Testis (tissue), 5 donors: ENCODE results near the gene ALDH1L1. TPM values are rescaled to one million over a fixed set of nuclear protein-coding genes. Genes with fewer than 3 reads are reported as not detected.

Experiments
- DNase-seq: peaks from one replicate; pipeline ENCODE4 v3.0.0-alpha.2; 2019
- H3K27ac ChIP-seq, 2 donors: fragments of 200-600 bp; sonication (generic); one replicate each; pipeline ENCODE4 v1.5.1; 2019
- H3K27me3 ChIP-seq: fragments of 200-600 bp; sonication (generic); one replicate; pipeline ENCODE4 v1.5.1; 2019
- H3K36me3 ChIP-seq: fragments of 200-600 bp; sonication (generic); one replicate; pipeline ENCODE4 v1.5.1; 2017; ENCODE audit warnings: low read depth; ENCODE audit errors: missing control alignments
- H3K4me1 ChIP-seq: fragments of 200-600 bp; sonication (generic); one replicate; pipeline ENCODE4 v1.5.1; 2019
- H3K4me3 ChIP-seq, 2 donors: fragments of 200-600 bp; sonication (generic); one replicate each; pipeline ENCODE4 v1.5.1; 2017 to 2019
- H3K9me3 ChIP-seq: fragments of 200-600 bp; sonication (generic); one replicate; pipeline ENCODE4 v1.5.1; 2017
- POLR2A ChIP-seq: fragments of 450-650 bp; IDR thresholded peaks from one replicate; pipeline ENCODE4 v1.6.1; 2017; ENCODE audit warnings: antibody characterized with exemption, mild to moderate bottlenecking, moderate library complexity
- WGBS, 2 donors: methylation state at CpG; one replicate each; pipeline ENCODE4 v1.1.5; 2018; 5-methylcytosine and 5-hydroxymethylcytosine counted together
- intact Hi-C: fragments of 100-400 bp; cut with DNase I; formaldehyde crosslinking; loops from one replicate; pipeline ENCODE4 v1.15.1; 2023; ENCODE audit warnings: low total_unique reads
- long read RNA-seq, 2 donors: transcript quantifications; one replicate each; lab custom pipeline, GENCODE V29; 2026
- polyA plus RNA-seq: library from polyadenylated mRNA; stranded (reverse); fragments of 350-450 nt; fragmentation: Illumina TruSeq; extraction: RNeasy Lipid Tissue Mini Kit (QIAGEN cat#74804); gene quantifications from one replicate; pipeline ENCODE4 v1.2.3, GENCODE V29; 2014; ENCODE audit warnings: low read depth, low replicate concordance; ENCODE audit not compliant: insufficient read depth
- total RNA-seq, 2 donors: library from RNA; depleted of rRNA; stranded (reverse); fragments of >200 nt; gene quantifications; one replicate each; pipeline ENCODE4 v1.2.3, GENCODE V29; 2016
- TF ChIP-seq, protein P1 (sequence below), 3 experiments: fragments of 450-650 bp in 2 of 3; fragments of 200-600 bp in 1 of 3; sonication (generic) in 1 of 3; IDR thresholded peaks; one replicate each; pipeline ENCODE4 v1.5.1; 2016 to 2019; ENCODE audit warnings: antibody characterized with exemption in 3 of 3, mild to moderate bottlenecking in 2 of 3, moderate library complexity in 1 of 3

The ALDH1L1 gene
- 10 to 100 TPM; 67.5 to 73.8 TPM for total RNA-seq
- 19.6 TPM for polyA plus RNA-seq
- long read RNA-seq, donor 1, result 0 reads
- long read RNA-seq, donor 2, partial matches to known transcripts, result 0 of 1 reads
- long read RNA-seq, donor 2, other reads (novel, unspliced or antisense), result 0 of 1 reads

DNA sequence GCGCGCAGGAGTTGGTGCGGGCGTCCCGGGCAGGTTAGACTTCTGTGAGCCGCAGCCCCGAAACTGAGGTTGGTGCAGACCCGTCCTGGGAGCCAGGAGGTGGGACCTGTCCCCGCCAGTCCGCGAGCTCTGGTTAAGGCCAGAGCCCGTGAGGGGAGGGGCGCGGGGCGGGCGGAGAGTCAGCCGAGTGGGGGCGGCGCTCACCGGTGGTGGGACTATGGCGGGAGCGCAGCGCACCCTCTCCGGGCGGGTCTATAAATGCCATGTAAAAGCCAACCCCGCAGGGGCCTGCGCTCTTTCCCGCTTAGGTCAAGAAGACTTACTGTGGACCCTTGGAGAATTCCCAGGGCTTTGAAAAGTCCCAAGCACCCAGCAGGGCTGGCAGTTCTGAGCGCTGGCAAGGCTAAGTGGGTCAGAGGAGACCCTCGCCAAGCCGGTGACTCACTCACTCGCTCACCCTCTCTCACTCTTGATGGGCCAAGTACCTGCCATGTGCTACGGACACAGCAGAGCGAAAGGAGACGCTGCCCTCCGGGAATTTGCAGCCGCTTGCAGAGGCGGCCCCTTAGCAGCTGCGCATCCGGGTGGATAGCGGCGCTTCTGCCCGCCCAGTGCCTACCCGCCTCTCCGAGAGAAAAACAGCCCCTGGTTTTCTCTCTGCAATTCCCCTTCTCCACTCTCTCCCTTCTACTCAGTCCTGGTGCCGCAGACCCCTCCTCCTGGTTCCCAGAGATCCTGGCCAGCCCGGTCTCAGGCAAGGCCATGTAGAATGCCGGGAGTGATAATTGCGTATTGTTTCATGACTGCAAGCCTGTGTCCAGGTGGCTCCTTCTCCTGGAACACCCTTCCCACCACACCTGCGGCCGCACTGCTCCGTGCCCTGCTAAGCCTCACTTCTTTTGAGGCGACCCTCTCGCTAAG, at the start of gene ALDH1L1:
Gene ALDH1L1 (minus strand): TSS at position 110 of the 921 bp plus-strand sequence. CDS start 19,607 bp downstream, outside the sequence.
- H3K36me3 ChIP-seq, result no peaks in the 10 kb centered on the region
- H3K27ac ChIP-seq, result peak within 1 kb of the TSS; percentile 86 to 88
- H3K4me1 ChIP-seq, result peaks cover 24% of the 10 kb centered on the region
- 9 to 42% methylated on average over 17 to 44 of the region's 54 CpGs for WGBS, 2 donors
- H3K27me3 ChIP-seq, result no peaks in the 10 kb centered on the region
- H3K4me3 ChIP-seq, result peak within 1 kb of the TSS; percentile 62 to 86
- intact Hi-C loops, result no loop called here
- TF ChIP-seq, protein P1, sequence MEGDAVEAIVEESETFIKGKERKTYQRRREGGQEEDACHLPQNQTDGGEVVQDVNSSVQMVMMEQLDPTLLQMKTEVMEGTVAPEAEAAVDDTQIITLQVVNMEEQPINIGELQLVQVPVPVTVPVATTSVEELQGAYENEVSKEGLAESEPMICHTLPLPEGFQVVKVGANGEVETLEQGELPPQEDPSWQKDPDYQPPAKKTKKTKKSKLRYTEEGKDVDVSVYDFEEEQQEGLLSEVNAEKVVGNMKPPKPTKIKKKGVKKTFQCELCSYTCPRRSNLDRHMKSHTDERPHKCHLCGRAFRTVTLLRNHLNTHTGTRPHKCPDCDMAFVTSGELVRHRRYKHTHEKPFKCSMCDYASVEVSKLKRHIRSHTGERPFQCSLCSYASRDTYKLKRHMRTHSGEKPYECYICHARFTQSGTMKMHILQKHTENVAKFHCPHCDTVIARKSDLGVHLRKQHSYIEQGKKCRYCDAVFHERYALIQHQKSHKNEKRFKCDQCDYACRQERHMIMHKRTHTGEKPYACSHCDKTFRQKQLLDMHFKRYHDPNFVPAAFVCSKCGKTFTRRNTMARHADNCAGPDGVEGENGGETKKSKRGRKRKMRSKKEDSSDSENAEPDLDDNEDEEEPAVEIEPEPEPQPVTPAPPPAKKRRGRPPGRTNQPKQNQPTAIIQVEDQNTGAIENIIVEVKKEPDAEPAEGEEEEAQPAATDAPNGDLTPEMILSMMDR (IDR thresholded peaks at IDR 0.05), result no peak
- TF ChIP-seq POLR2A, result no peak
- H3K9me3 ChIP-seq, result no peaks in the 10 kb centered on the region
- DNase-seq, result peak; percentile 87

GRCh38 chr3:126226374-126226773, 46.0 kb upstream of the ALDH1L1 start:
- Histone ChIP-seq H3K36me3 (no peaks in the 10 kb centered on the region), H3K4me3 (no peak overlapping the region), H3K27me3 (no peaks in the 10 kb centered on the region), H3K9me3 (no peaks in the 10 kb centered on the region), H3K27ac (no peak overlapping the region), H3K4me1 (no peaks in the 10 kb centered on the region)
- 27 to 89% methylated on average over 1 of the region's 1 CpG for WGBS, 2 donors
- DNase-seq, result no peak
- intact Hi-C loops, result no loop called here
- TF ChIP-seq, protein P1 (IDR thresholded peaks at IDR 0.05), result no peak

DNA sequence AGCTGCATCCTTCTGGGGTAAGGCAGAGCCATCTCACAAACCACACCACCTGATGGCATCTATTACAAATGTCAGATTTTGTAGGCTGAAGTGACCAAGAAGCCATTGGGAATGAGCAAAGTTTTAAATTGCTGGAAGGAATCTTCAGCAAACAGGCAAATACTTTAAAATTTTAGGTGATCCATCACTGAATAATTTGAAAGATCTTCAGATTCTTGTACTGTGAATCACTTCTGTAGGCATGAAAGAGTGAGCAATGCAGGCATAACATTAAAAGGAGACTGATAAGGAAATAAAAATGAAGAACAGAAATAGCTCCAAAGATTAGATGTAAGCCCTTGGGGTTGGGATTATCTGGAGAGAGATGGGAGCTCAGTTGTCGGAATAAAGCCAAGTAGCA, 36.0 kb upstream of the ALDH1L1 start:
- Histone ChIP-seq H3K4me3 (no peak overlapping the region), H3K27ac (no peak overlapping the region), H3K27me3 (no peaks in the 10 kb centered on the region), H3K4me1 (no peaks in the 10 kb centered on the region), H3K9me3 (no peaks in the 10 kb centered on the region), H3K36me3 (no peaks in the 10 kb centered on the region)
- no peak for TF ChIP-seq POLR2A
- TF ChIP-seq, protein P1 (IDR thresholded peaks at IDR 0.05), result no peak
- no peak for DNase-seq
- 86 to 91% methylated on average over 1 of the region's 1 CpG for WGBS, 2 donors
- intact Hi-C loops, result no loop called here

DNA sequence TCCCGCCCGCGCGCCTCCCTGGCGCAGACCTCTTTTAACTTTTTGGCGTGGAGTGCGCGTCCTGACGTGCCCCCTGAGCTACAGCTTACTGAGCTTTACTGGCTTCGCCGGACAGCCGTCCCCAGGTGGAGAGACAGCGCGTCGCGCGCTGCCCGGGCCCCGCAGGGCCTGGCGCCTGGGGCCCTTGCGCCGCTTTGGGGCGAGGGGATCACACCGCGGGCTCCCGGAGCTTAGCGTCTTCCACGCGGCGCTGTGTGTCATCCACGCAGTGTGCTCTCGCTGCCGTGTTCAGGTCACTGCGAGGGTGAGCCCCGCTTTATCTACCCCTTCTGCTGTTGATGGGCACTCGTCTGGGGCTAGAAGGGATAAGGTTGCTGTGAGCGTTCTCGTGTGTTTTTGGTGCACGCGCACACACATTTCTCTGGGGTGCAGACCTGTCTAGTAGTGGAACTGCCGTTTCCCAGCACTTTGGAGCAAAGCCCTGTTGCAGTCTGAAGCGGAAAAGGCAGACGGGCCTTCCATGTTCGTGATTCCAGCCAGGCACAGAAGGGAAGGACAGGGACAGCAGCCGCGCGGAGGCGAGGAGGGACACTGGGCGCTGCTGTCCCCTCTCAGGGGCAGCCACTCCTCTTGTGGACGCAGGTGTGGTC, 33.1 kb upstream of the ALDH1L1 start:
- no peak for TF ChIP-seq POLR2A
- TF ChIP-seq, protein P1 (IDR thresholded peaks at IDR 0.05), result no peak
- 1 to 6% methylated on average over 32 to 50 of the region's 50 CpGs for whole genome bisulfite sequencing, 2 donors
- Histone ChIP-seq H3K4me1 (no peaks in the 10 kb centered on the region), H3K27me3 (no peaks in the 10 kb centered on the region), H3K27ac (peak overlapping the region; percentile 39 to 75), H3K4me3 (peak overlapping the region; percentile 51 to 62), H3K9me3 (no peaks in the 10 kb centered on the region), H3K36me3 (no peaks in the 10 kb centered on the region)
- intact Hi-C loops, result no loop called here
- peak; percentile 33 for DNase-seq
